Measurements from ENCODE around the gene ZNF100. TPM values are rescaled to one million over a fixed set of nuclear protein-coding genes. Genes with fewer than 3 reads are reported as not detected.

The ZNF100 gene
- total and polyA plus RNA-seq, 9 of the 15 experiments (the other 6 are each of a cell fraction or from before 2014, with no cell fraction given), result 4.5 to 27.2 (median 19.6) TPM

DNA sequence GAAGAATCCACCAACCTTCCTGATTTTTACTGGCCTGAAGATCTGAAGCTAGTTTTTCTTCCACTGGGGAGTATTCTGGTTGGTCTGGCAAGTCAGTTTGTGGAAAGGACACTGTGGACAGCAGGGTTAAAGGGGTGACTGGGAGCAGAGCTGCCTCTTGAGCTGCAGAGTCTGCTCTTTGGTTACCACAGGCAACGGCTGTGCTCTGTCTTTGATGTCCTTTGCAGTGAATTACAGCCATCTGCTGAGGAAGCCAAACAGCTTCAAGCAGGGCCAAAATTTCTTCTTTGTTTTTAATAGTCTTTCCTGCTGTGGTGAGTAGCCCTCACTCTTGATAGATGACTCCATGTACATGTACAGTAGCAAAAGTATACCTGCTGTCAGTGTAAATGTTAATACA, 75.7 kb downstream of the ZNF100 start:
- no peak for FAIRE-seq
- TF ChIP-seq RFX1 (IDR thresholded peaks at IDR 0.05), result peak; percentile 29; the same call in 1 of the 2 replicates
- TF ChIP-seq MLLT1 (IDR thresholded peaks at IDR 0.05), result no peak
- H3K9ac ChIP-seq (ENCODE audit: insufficient read depth in 1 of 2, low read depth in 2 of 2, low read length in 2 of 2), result no peak overlapping the region
- no peaks in the 10 kb centered on the region for H3K27me3 ChIP-seq (ENCODE audit: control insufficient read depth in 2 of 2, insufficient read depth in 2 of 2, low read length in 2 of 2)
- no TSS peak for BruUV-seq (replicated peaks)
- no peak overlapping the region for H3K27ac ChIP-seq (ENCODE audit: extremely low read depth, low read depth, low read length)
- intact Hi-C loops (cut with micrococcal nuclease), result loop anchor here (10.0 kb wide), 1 partner anchor 853 kb away; no protein-coding TSS in a partner anchor
- H3K4me3 ChIP-seq, result no peak overlapping the region
- WGBS (ENCODE audit: insufficient coverage, low coverage, missing lambda C conversion rate), result 21% methylated on average over 1 of the region's 1 CpG
- ChIA-PET CTCF (ENCODE audit: low intra/inter-chr PET ratio) (no interaction called here), POLR2A (no interaction called here)
- no peaks in the 10 kb centered on the region for H3K36me3 ChIP-seq (ENCODE audit: control insufficient read depth, insufficient read depth, low read length)
- no peaks in the 10 kb centered on the region for H3K79me2 ChIP-seq (ENCODE audit: control insufficient read depth, insufficient read depth, low read length)
- H3K9me3 ChIP-seq (replicated peaks; ENCODE audit: control insufficient read depth, insufficient read depth, low read depth, low read length), result no peaks in the 10 kb centered on the region; the same call in 1 of the 2 replicates
- no peak overlapping the region for H3K4me2 ChIP-seq (ENCODE audit: insufficient read depth, low read length)
- DNase-seq (ENCODE audit: extremely low read depth in 1 of 4, low spot score in 3 of 4), result no peak
- no peaks in the 10 kb centered on the region for H3K9me1 ChIP-seq (ENCODE audit: control insufficient read depth, insufficient read depth, low read length)
- no peak for ATAC-seq
- no peaks in the 10 kb centered on the region for H4K20me1 ChIP-seq (replicated peaks; ENCODE audit: control insufficient read depth, insufficient read depth, low read length)
- H2AFZ ChIP-seq (ENCODE audit: low read depth, low read length), result no peak overlapping the region
- H3K4me1 ChIP-seq (replicated peaks in 1 of 2; ENCODE audit: control insufficient read depth in 2 of 2, insufficient read depth in 2 of 2, low read length in 2 of 2), result peaks cover 9 to 13% of the 10 kb centered on the region in 2 experiments; a peak in 4 of 5 replicates
- in situ Hi-C loops (cut with MboI), result no loop called here

- Histone ChIP-seq H3K4me2 (ENCODE audit: insufficient read depth, low read length) (no peak overlapping the region), H3K9ac (ENCODE audit: insufficient read depth in 1 of 2, low read depth in 2 of 2, low read length in 2 of 2) (no peak overlapping the region), H3K9me3 (replicated peaks; ENCODE audit: control insufficient read depth, insufficient read depth, low read depth, low read length) (no peaks in the 10 kb centered on the region), H3K79me2 (ENCODE audit: control insufficient read depth, insufficient read depth, low read length) (no peaks in the 10 kb centered on the region), H3K4me3 (no peak overlapping the region), H3K9me1 (ENCODE audit: control insufficient read depth, insufficient read depth, low read length) (no peaks in the 10 kb centered on the region), H3K36me3 (ENCODE audit: control insufficient read depth, insufficient read depth, low read length) (no peaks in the 10 kb centered on the region), H4K20me1 (replicated peaks; ENCODE audit: control insufficient read depth, insufficient read depth, low read length) (no peaks in the 10 kb centered on the region), H2AFZ (ENCODE audit: low read depth, low read length) (no peak overlapping the region), H3K27ac (ENCODE audit: extremely low read depth, low read depth, low read length) (no peak overlapping the region), H3K4me1 (replicated peaks in 1 of 2; ENCODE audit: control insufficient read depth in 2 of 2, insufficient read depth in 2 of 2, low read length in 2 of 2) (no peaks in the 10 kb centered on the region; a peak in 1 of 5 replicates), H3K27me3 (ENCODE audit: control insufficient read depth in 2 of 2, insufficient read depth in 2 of 2, low read length in 2 of 2) (no peaks in the 10 kb centered on the region)
- intact Hi-C loops (cut with micrococcal nuclease), result no loop called here
- ChIA-PET POLR2A (interaction anchor here (0.9 kb wide), 1 partner anchor 13 kb away, joined by 4 read pairs; no protein-coding TSS in a partner anchor), CTCF (ENCODE audit: low intra/inter-chr PET ratio) (no interaction called here)
- in situ Hi-C loops (cut with MboI), result no loop called here
- ATAC-seq (no peak), DNase-seq (ENCODE audit: extremely low read depth in 1 of 4, low spot score in 3 of 4) (no peak), FAIRE-seq (no peak)
- WGBS (ENCODE audit: insufficient coverage, low coverage, missing lambda C conversion rate), result 37% methylated on average over 3 of the region's 3 CpGs
- no TSS peak for BruUV-seq (replicated peaks)
- TF ChIP-seq SIN3A (IDR thresholded peaks at IDR 0.05; ENCODE audit: borderline replicate concordance in 2 of 2, control insufficient read depth in 1 of 2, low read depth in 2 of 2, low read length in 2 of 2), result no peak
- no peak for TF ChIP-seq ATF2 (CRISPR knock-in tag; IDR thresholded peaks at IDR 0.05)
- no peak for TF ChIP-seq PHF21A (IDR thresholded peaks at IDR 0.05; ENCODE audit: borderline replicate concordance, low read depth)
- no peak for TF ChIP-seq SLC30A9 (CRISPR knock-in tag; IDR thresholded peaks at IDR 0.05)
- TF ChIP-seq, protein P1, sequence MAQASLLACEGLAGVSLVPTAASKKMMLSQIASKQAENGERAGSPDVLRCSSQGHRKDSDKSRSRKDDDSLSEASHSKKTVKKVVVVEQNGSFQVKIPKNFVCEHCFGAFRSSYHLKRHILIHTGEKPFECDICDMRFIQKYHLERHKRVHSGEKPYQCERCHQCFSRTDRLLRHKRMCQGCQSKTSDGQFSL (CRISPR knock-in tag; IDR thresholded peaks at IDR 0.05), result no peak
- TF ChIP-seq, protein P1 (tag; IDR thresholded peaks at IDR 0.05), result 0 out of 4 replicates have a peak, but pooled peaks of 1 of the 2 experiments have one; percentile 66
- no peak for TF ChIP-seq CEBPG (CRISPR knock-in tag; IDR thresholded peaks at IDR 0.05)
- no peak for TF ChIP-seq CEBPG (tag; conservative IDR thresholded peaks at IDR 0.05 in 1 of 2, IDR thresholded peaks at IDR 0.05 in 1 of 2)
- no peak for TF ChIP-seq ZFP1 (CRISPR knock-in tag; IDR thresholded peaks at IDR 0.05)
- no peak for TF ChIP-seq BACH1 (tag; IDR thresholded peaks at IDR 0.05)
- peak; percentile 29; the same call in 1 of the 2 replicates for TF ChIP-seq CXXC5 (CRISPR knock-in tag; IDR thresholded peaks at IDR 0.05)
Observed at GRCh38 chr19:21688464-21688863, 78.9 kb downstream of the ZNF100 start.

Data from K562 (cell line).